Naive thymus-derived CD4-positive, alpha-beta T cell (primary cell): ENCODE data around the gene MAB21L3. TPM values are rescaled to one million over a fixed set of nuclear protein-coding genes. Genes with fewer than 3 reads are reported as not detected.
A peak's percentile ranks its signal among the peaks of the same experiment; 100 is the strongest.

Source experiments
- ATAC-seq: fragments of 150-1000 bp; cut with Tn5 transposase; 2 replicates; pipeline ENCODE4 v1.10.0; 2021; ENCODE audit warnings: mild to moderate bottlenecking, moderate library complexity
- CTCF ChIA-PET: fragments of 350-600 bp; sonication (Branson Sonifier 250); formaldehyde crosslinking; loops from one replicate; lab custom pipeline; 2021; ENCODE audit warnings: antibody characterized with exemption; lab: Charles Lee
- POLR2A ChIA-PET: fragments of 350-600 bp; sonication (Branson Sonifier 250); formaldehyde crosslinking; loops from one replicate; lab custom pipeline; 2021; ENCODE audit warnings: antibody characterized with exemption, inconsistent platforms; lab: Charles Lee
- DNase-seq, 9 donors: peaks; one replicate each; pipeline versions ENCODE4 v3.0.0 to v3.0.0-alpha.2; 2020 to 2022; ENCODE audit warnings: mixed read lengths in 1 of 9
- H3K27ac ChIP-seq: one replicate; pipeline ENCODE4 v1.7.0; 2013; ENCODE audit warnings: mild to moderate bottlenecking, low read depth, low read length, moderate library complexity
- H3K27me3 ChIP-seq, 2 donors: one replicate each; pipeline ENCODE4 v1.7.0; 2013; ENCODE audit warnings: low read length in 2 of 2, mild to moderate bottlenecking in 2 of 2, moderate library complexity in 2 of 2; ENCODE audit not compliant: control insufficient read depth in 2 of 2, insufficient read depth in 2 of 2
- H3K36me3 ChIP-seq, 3 experiments: 1 replicate in 2 of 3; 2 replicates in 1 of 3; pipeline ENCODE4 v1.7.0; 2013; ENCODE audit warnings: low read length in 3 of 3, mild to moderate bottlenecking in 3 of 3, moderate library complexity in 1 of 3; ENCODE audit not compliant: insufficient read depth in 3 of 3, control insufficient read depth in 2 of 3
- H3K4me1 ChIP-seq, 2 donors: one replicate each; pipeline ENCODE4 v1.7.0; 2013; ENCODE audit warnings: low read length in 2 of 2, mild to moderate bottlenecking in 2 of 2, moderate library complexity in 1 of 2; ENCODE audit not compliant: control insufficient read depth in 2 of 2, insufficient read depth in 2 of 2
- H3K4me3 ChIP-seq: 2 replicates; pipeline ENCODE4 v1.7.0; 2013; ENCODE audit warnings: mild to moderate bottlenecking, low read length
- H3K9me3 ChIP-seq, 3 experiments: 1 replicate in 2 of 3; 2 replicates in 1 of 3; pipeline ENCODE4 v1.7.0; 2013; ENCODE audit warnings: low read length in 3 of 3; ENCODE audit not compliant: control insufficient read depth in 2 of 3
- H3K27ac Mint-ChIP-seq, 9 donors: one replicate each; pipeline ENCODE4 v1.8.0; 2020 to 2022; ENCODE audit warnings: mixed read lengths in 9 of 9, mild to moderate bottlenecking in 8 of 9, moderate library complexity in 5 of 9, inconsistent platforms in 2 of 9
- H3K27me3 Mint-ChIP-seq, 5 donors: one replicate each; pipeline ENCODE4 v1.8.0; 2021 to 2022; ENCODE audit warnings: mixed read lengths in 5 of 5, mild to moderate bottlenecking in 1 of 5
- H3K36me3 Mint-ChIP-seq, 5 donors: one replicate each; pipeline ENCODE4 v1.8.0; 2020 to 2022; ENCODE audit warnings: mixed read lengths in 5 of 5, mild to moderate bottlenecking in 3 of 5, inconsistent platforms in 1 of 5
- H3K4me1 Mint-ChIP-seq, 7 donors: one replicate each; pipeline ENCODE4 v1.8.0; 2020 to 2022; ENCODE audit warnings: mixed read lengths in 7 of 7, mild to moderate bottlenecking in 3 of 7, inconsistent platforms in 1 of 7
- H3K4me3 Mint-ChIP-seq, 10 donors: one replicate each; pipeline ENCODE4 v1.8.0; 2020 to 2022; ENCODE audit warnings: mild to moderate bottlenecking in 10 of 10, mixed read lengths in 10 of 10, moderate library complexity in 6 of 10, inconsistent platforms in 2 of 10
- H3K9me3 Mint-ChIP-seq, 11 donors: one replicate each; pipeline ENCODE4 v1.8.0; 2020 to 2022; ENCODE audit warnings: mixed read lengths in 11 of 11, mild to moderate bottlenecking in 4 of 11, inconsistent platforms in 1 of 11, moderate library complexity in 1 of 11
- intact Hi-C, 2 donors: fragments of 100-400 bp; cut with micrococcal nuclease; formaldehyde crosslinking; loops; one replicate each; pipeline ENCODE4 v1.15.1; 2023
- polyA plus RNA-seq, 2 donors: library from polyadenylated mRNA; unstranded; fragments of 300-500 nt; fragmentation: Illumina TruSeq; gene quantifications; one replicate each; pipeline ENCODE4 v1.2.3, GENCODE V29; 2021
- total RNA-seq, 6 experiments: library from RNA in 5 of 6; stranded (reverse) in 5 of 6; gene quantifications; 1 replicate in 5 of 6; 2 replicates in 1 of 6; pipeline ENCODE4 v1.2.3 and lab custom pipeline; 2021 to 2026

Gene MAB21L3
- total and polyA plus RNA-seq, 7 experiments from 2014 or later = 0.12 TPM; not detected in 6

DNA sequence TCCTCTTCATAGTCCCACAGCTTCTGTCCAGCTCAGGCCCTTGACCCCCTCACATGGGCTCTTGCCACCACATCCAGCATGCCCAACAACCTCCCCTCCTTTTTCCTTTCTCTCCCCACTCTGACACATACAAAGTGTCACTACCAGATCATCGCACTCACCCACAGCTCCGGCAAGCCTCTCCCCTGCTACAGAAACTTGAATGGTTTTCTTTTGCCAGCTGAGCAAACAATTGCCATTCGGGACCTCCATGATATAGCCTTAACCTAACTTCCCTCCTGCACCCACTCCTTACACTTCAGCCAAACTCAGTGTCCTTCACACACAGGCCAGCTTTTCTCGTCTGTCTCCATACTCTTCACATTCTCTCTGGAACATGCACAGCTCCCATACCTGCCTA, 43.3 kb downstream of the MAB21L3 start:
- peak overlapping the region in 2 of 9 donors; percentile 7 to 12 for H3K27ac Mint-ChIP-seq
- peaks cover 0 to 9% (median 0%) of the 10 kb centered on the region in 5 donors for H3K36me3 Mint-ChIP-seq
- no peak for DNase-seq
- no peak overlapping the region for H3K4me3 ChIP-seq
- peaks cover 9 to 27% (median 25%) of the 10 kb centered on the region in 7 donors for H3K4me1 Mint-ChIP-seq
- ChIA-PET POLR2A (interaction anchor here (1.9 kb wide), 1 partner anchor 14 kb away, joined by 12 read pairs; no protein-coding TSS in a partner anchor), CTCF (interaction anchor here (0.8 to 17.6 kb wide), 5 partner anchors 14 to 333 kb away, joined by 3 to 372 read pairs (median 7); no protein-coding TSS in a partner anchor)
- H3K4me3 Mint-ChIP-seq = no peak overlapping the region
- no peaks in the 10 kb centered on the region for H3K9me3 ChIP-seq
- no peak overlapping the region for H3K27ac ChIP-seq
- H3K27me3 ChIP-seq = no peaks in the 10 kb centered on the region
- intact Hi-C loops = loop anchor here (5.0 kb wide), 2 partner anchors 173 to 263 kb away; no protein-coding TSS in a partner anchor
- H3K4me1 ChIP-seq = peaks cover 7 to 21% of the 10 kb centered on the region in 2 donors
- ATAC-seq = no peak
- peaks cover 0 to 44% (median 0%) of the 10 kb centered on the region in 5 donors for H3K27me3 Mint-ChIP-seq
- peaks cover 0 to 21% (median 8%) of the 10 kb centered on the region in 11 donors for H3K9me3 Mint-ChIP-seq
- no peaks in the 10 kb centered on the region for H3K36me3 ChIP-seq

DNA sequence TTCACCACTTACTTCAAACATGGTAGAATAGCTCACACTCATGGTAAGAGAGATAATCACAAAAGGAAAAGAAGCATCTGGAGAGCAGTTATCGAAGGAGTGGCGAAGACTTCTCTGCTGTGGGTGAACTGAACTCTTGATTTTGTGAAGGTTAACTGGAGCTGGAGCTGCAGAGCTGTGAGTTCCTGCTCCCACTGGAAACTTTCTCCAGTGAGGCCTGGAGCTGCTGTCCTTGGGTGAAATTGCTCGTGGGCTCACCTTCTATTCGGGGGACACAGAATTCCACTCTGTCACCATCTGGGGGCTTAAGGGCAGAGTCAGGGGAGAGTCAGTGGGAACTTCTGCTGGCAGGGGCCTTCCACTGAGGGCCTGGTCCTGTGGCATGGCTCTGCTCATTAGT, 45.9 kb downstream of the MAB21L3 start:
- ChIA-PET POLR2A (no interaction called here), CTCF (interaction anchor here (0.7 kb wide), 1 partner anchor 12 kb away, joined by 3 read pairs; no protein-coding TSS in a partner anchor)
- Histone ChIP-seq H3K27ac (no peak overlapping the region), H3K9me3 (no peaks in the 10 kb centered on the region), H3K36me3 (no peaks in the 10 kb centered on the region), H3K4me1 (no peaks in the 10 kb centered on the region), H3K27me3 (no peaks in the 10 kb centered on the region), H3K4me3 (no peak overlapping the region)
- Mint-ChIP-seq H3K9me3 (peaks cover 0 to 21% (median 8%) of the 10 kb centered on the region in 11 donors), H3K4me1 (peaks cover 0 to 6% (median 0%) of the 10 kb centered on the region in 7 donors), H3K27ac (no peak overlapping the region), H3K27me3 (peaks cover 0 to 45% (median 0%) of the 10 kb centered on the region in 5 donors), H3K4me3 (no peak overlapping the region), H3K36me3 (peaks cover 0 to 9% (median 0%) of the 10 kb centered on the region in 5 donors)
- no peak for ATAC-seq
- no peak for DNase-seq
- intact Hi-C loops = no loop called here

DNA sequence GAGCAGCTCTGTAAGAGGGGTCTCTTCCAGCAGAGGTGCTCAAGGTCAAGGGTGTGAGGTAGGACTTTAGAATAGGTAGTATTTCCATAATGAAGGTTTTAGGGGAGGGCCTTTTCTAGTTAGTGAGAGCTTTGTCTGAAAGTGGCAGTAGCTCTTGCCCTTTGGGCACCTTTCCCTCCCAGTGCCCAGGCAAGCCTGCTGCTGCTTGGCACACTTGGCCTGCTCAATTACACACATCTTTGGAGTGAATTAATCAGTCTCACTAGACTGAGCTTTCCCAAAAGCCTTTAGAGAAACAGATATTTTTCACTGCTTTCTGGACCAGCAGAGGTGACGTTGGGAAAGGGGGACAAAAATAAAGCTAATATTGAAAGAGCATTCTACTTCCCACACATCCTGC, 48.0 kb downstream of the MAB21L3 start:
- H3K4me3 Mint-ChIP-seq = no peak overlapping the region
- POLR2A ChIA-PET = no interaction called here
- Histone ChIP-seq H3K36me3 (no peaks in the 10 kb centered on the region), H3K4me3 (no peak overlapping the region), H3K9me3 (no peaks in the 10 kb centered on the region), H3K4me1 (no peaks in the 10 kb centered on the region), H3K27ac (no peak overlapping the region), H3K27me3 (no peaks in the 10 kb centered on the region)
- CTCF ChIA-PET = interaction anchor here (0.8 to 1.3 kb wide), 4 partner anchors 10 to 37 kb away, joined by 3 to 4 read pairs (median 4); no protein-coding TSS in a partner anchor
- ATAC-seq = no peak
- H3K9me3 Mint-ChIP-seq = peaks cover 0 to 21% (median 8%) of the 10 kb centered on the region in 11 donors
- H3K4me1 Mint-ChIP-seq = peaks cover 0 to 6% (median 0%) of the 10 kb centered on the region in 7 donors
- no peak overlapping the region for H3K27ac Mint-ChIP-seq
- intact Hi-C loops = no loop called here
- H3K36me3 Mint-ChIP-seq = peaks cover 0 to 9% (median 0%) of the 10 kb centered on the region in 5 donors
- H3K27me3 Mint-ChIP-seq = peaks cover 0 to 43% (median 0%) of the 10 kb centered on the region in 5 donors
- DNase-seq = no peak

GRCh38 chr1:116159611-116160010, 48.4 kb downstream of the MAB21L3 start:
- intact Hi-C loops = loop anchor here in 1 of 2 donors (10.0 kb wide), 2 partner anchors 845 to 905 kb away; partner anchors contain the start of genes CD101 and TTF2

GRCh38 chr1:116161390-116161789, 50.2 kb downstream of the MAB21L3 start:
- CTCF ChIA-PET = interaction anchor here (0.8 to 0.9 kb wide), 2 partner anchors 13 to 338 kb away, joined by 4 read pairs; no protein-coding TSS in a partner anchor
- ATAC-seq = no peak

More at GRCh38 chr1:116159611-116160010, 48.4 kb downstream of the MAB21L3 start:
- ChIA-PET POLR2A (no interaction called here), CTCF (interaction anchor here (0.6 to 1.3 kb wide), 5 partner anchors 9 to 89 kb away, joined by 3 to 4 read pairs (median 4); no protein-coding TSS in a partner anchor)
- H3K27ac Mint-ChIP-seq = no peak overlapping the region
- H3K27me3 Mint-ChIP-seq = peaks cover 0 to 39% (median 0%) of the 10 kb centered on the region in 5 donors
- ATAC-seq = no peak
- peaks cover 0 to 9% (median 0%) of the 10 kb centered on the region in 5 donors for H3K36me3 Mint-ChIP-seq
- no peaks in the 10 kb centered on the region for H3K36me3 ChIP-seq
- no peak overlapping the region for H3K4me3 ChIP-seq
- H3K27ac ChIP-seq = no peak overlapping the region
- no peaks in the 10 kb centered on the region for H3K4me1 ChIP-seq
- H3K9me3 ChIP-seq = no peaks in the 10 kb centered on the region
- DNase-seq = no peak
- no peaks in the 10 kb centered on the region for H3K27me3 ChIP-seq
- no peak overlapping the region for H3K4me3 Mint-ChIP-seq
- H3K4me1 Mint-ChIP-seq = peaks cover 0 to 2% (median 0%) of the 10 kb centered on the region in 7 donors
- peaks cover 0 to 21% (median 8%) of the 10 kb centered on the region in 11 donors for H3K9me3 Mint-ChIP-seq

DNA sequence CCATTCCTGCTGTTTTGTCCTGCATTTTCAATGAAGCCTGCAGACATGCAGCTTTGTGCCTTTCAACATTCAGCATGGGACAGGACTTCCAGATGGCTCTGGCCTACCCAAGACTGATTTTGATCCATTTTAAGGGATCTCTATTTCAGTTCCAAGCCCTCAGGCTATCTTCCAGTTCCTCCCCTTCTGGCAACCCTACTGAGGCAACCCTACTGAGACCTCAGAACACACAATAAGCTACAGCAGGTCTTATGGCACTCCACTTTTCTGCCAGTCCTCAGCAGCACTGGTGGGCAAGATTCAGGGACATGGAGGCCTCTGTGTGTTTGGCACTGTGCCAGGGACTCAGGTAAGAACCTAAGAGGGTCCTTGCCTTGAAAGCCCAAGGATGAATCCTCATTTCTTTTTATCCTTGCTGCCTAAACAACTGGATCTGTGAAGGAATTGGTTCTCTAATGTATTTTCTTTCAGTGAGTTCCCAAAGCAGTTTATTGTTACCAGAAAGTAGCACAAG, 50.7 kb downstream of the MAB21L3 start:
- ChIA-PET CTCF (interaction anchor here (0.8 to 2.1 kb wide), 2 partner anchors 12 to 23 kb away, joined by 4 to 8 read pairs; no protein-coding TSS in a partner anchor), POLR2A (no interaction called here)
- no peaks in the 10 kb centered on the region for H3K4me1 ChIP-seq
- H3K27ac ChIP-seq = no peak overlapping the region
- H3K36me3 ChIP-seq = no peaks in the 10 kb centered on the region
- no peaks in the 10 kb centered on the region for H3K9me3 ChIP-seq
- H3K27me3 ChIP-seq = no peaks in the 10 kb centered on the region
- Mint-ChIP-seq H3K4me3 (no peak overlapping the region), H3K9me3 (peaks cover 0 to 19% (median 8%) of the 10 kb centered on the region in 11 donors), H3K27ac (no peak overlapping the region), H3K27me3 (peaks cover 0 to 23% (median 0%) of the 10 kb centered on the region in 5 donors), H3K4me1 (peaks cover 0 to 5% (median 0%) of the 10 kb centered on the region in 7 donors), H3K36me3 (peaks cover 0 to 5% (median 0%) of the 10 kb centered on the region in 5 donors)
- H3K4me3 ChIP-seq = no peak overlapping the region
- DNase-seq = no peak
- no peak for ATAC-seq
- intact Hi-C loops = loop anchor here in 1 of 2 donors (10.0 kb wide), 2 partner anchors 843 to 903 kb away; partner anchors contain the start of genes CD101 and TTF2

More at GRCh38 chr1:116161390-116161789, 50.2 kb downstream of the MAB21L3 start:
- H3K27ac ChIP-seq = no peak overlapping the region
- Mint-ChIP-seq H3K9me3 (peaks cover 0 to 21% (median 8%) of the 10 kb centered on the region in 11 donors), H3K4me1 (peaks cover 0 to 5% (median 0%) of the 10 kb centered on the region in 7 donors), H3K4me3 (no peak overlapping the region), H3K27ac (no peak overlapping the region), H3K27me3 (peaks cover 0 to 25% (median 0%) of the 10 kb centered on the region in 5 donors), H3K36me3 (peaks cover 0 to 9% (median 0%) of the 10 kb centered on the region in 5 donors)
- no peaks in the 10 kb centered on the region for H3K27me3 ChIP-seq
- no peak overlapping the region for H3K4me3 ChIP-seq
- H3K9me3 ChIP-seq = no peaks in the 10 kb centered on the region
- H3K4me1 ChIP-seq = no peaks in the 10 kb centered on the region
- no peak for DNase-seq
- POLR2A ChIA-PET = no interaction called here
- no peaks in the 10 kb centered on the region for H3K36me3 ChIP-seq
- intact Hi-C loops = loop anchor here in 1 of 2 donors (10.0 kb wide), 2 partner anchors 843 to 903 kb away; partner anchors contain the start of genes CD101 and TTF2
